Measurements from ENCODE around the gene CCN6. TPM values are rescaled to one million over a fixed set of nuclear protein-coding genes. Genes with fewer than 3 reads are reported as not detected.

CCN6 gene
- polyA plus RNA-seq, 10 donors = 0.09 to 0.35 (median 0.18) TPM

- no peak for DNase-seq
Observed at GRCh38 chr6:112114577-112115223, 60.8 kb downstream of the CCN6 start.

- DNase-seq = no peak
Observed at GRCh38 chr6:112116221-112116620, 62.3 kb downstream of the CCN6 start.

GRCh38 chr6:112117554-112117953, 63.6 kb downstream of the CCN6 start:
- DNase-seq = no peak

GRCh38 chr6:112118034-112118433, 64.1 kb downstream of the CCN6 start:
- DNase-seq = no peak

Other genes with a start within 250 kb of the CCN6 start
- 100 to 1,000 TPM; 119 to 184 (median 154) TPM for gene FYN, start 180.7 kb upstream of the CCN6 start, polyA plus RNA-seq (ENCODE audit: insufficient read length in 10 of 10)
- gene TUBE1, start 33.4 kb downstream of the CCN6 start, polyA plus RNA-seq (ENCODE audit: insufficient read length in 10 of 10) = 10 to 100 TPM; 10.8 to 35.0 (median 17.3) TPM
- 10 to 100 TPM; 17.8 to 26.8 (median 22.1) TPM for gene FAM229B, start 33.5 kb downstream of the CCN6 start, polyA plus RNA-seq (ENCODE audit: insufficient read length in 10 of 10)
- gene LAMA4, start 200.5 kb downstream of the CCN6 start, polyA plus RNA-seq (ENCODE audit: insufficient read length in 10 of 10) = 100 to 1,000 TPM; 141 to 228 (median 158) TPM

Data from muscle of back (tissue), 11 donors.